Neural cell (in vitro differentiated cells): ENCODE measurements around the gene YAF2. TPM values are rescaled to one million over a fixed set of nuclear protein-coding genes. Genes with fewer than 3 reads are reported as not detected.
"Not testable (repeated sequence)": the region's sequence is repeated elsewhere in the genome, so short reads cannot be mapped to it uniquely, and the experiment has no call there.

Experiments used
- H2AFZ ChIP-seq: fragments of 200-600, 300-800 bp; sonication (generic), shearing (Covaris generic); 2 replicates; pipeline ENCODE4 v1.6.0; 2014; ENCODE audit warnings: low read depth, mild to moderate bottlenecking, antibody characterized with exemption, low read length, moderate library complexity
- H3F3A ChIP-seq: fragments of 200-600 bp; shearing (Covaris generic); 2 replicates; pipeline ENCODE4 v1.6.1; 2016; ENCODE audit warnings: mild to moderate bottlenecking, moderate library complexity, mixed read lengths, antibody characterized with exemption, low read length; ENCODE audit not compliant: insufficient read depth, poor library complexity, severe bottlenecking
- H3K27ac ChIP-seq: fragments of 200-600, 300-800 bp; sonication (generic), shearing (Covaris generic); 2 replicates; pipeline ENCODE4 v1.5.1; 2014; ENCODE audit warnings: mild to moderate bottlenecking, low read length, moderate library complexity
- H3K27me3 ChIP-seq: fragments of 300-800, 200-600 bp; sonication (generic), shearing (Covaris generic); 2 replicates; pipeline ENCODE4 v1.6.0; 2014; ENCODE audit warnings: mild to moderate bottlenecking, low read depth, low read length, moderate library complexity; ENCODE audit not compliant: insufficient read depth
- H3K36me3 ChIP-seq: fragments of 300-800, 200-600 bp; sonication (generic), shearing (Covaris generic); 2 replicates; pipeline ENCODE4 v1.5.1; 2014; ENCODE audit warnings: mild to moderate bottlenecking, antibody characterized with exemption, low read length, moderate library complexity; ENCODE audit not compliant: insufficient read depth
- H3K4me2 ChIP-seq: fragments of 300-800, 200-600 bp; sonication (generic), shearing (Covaris generic); 2 replicates; pipeline ENCODE4 v1.6.0; 2014; ENCODE audit warnings: mild to moderate bottlenecking, low read length
- H3K4me3 ChIP-seq: fragments of 300-800, 200-600 bp; sonication (generic), shearing (Covaris generic); 2 replicates; pipeline ENCODE4 v1.5.1; 2014; ENCODE audit warnings: mild to moderate bottlenecking, low read length, moderate library complexity
- H3K79me2 ChIP-seq: fragments of 200-600 bp; shearing (Covaris generic); replicated peaks from 2 replicates; pipeline ENCODE4 v1.6.0; 2014; ENCODE audit warnings: mild to moderate bottlenecking, low read length, moderate library complexity; ENCODE audit not compliant: insufficient read depth
- H3K9ac ChIP-seq: fragments of 300-800, 200-600 bp; sonication (generic), shearing (Covaris generic); 2 replicates; pipeline ENCODE4 v1.6.1; 2016; ENCODE audit warnings: mild to moderate bottlenecking, low read length, mixed read lengths
- H3K9me2 ChIP-seq: fragments of 200-600 bp; shearing (Covaris generic); 2 replicates; pipeline ENCODE4 v1.6.1; 2016; ENCODE audit warnings: mild to moderate bottlenecking, low read length, mixed read lengths; ENCODE audit not compliant: insufficient read depth
- H3K9me3 ChIP-seq: fragments of 200-600, 300-800 bp; sonication (generic), shearing (Covaris generic); 2 replicates; pipeline ENCODE4 v1.6.1; 2016; ENCODE audit warnings: mild to moderate bottlenecking, mixed run types, low read length, moderate library complexity, mixed read lengths
- H4K20me1 ChIP-seq: fragments of 200-600 bp; shearing (Covaris generic); 2 replicates; pipeline ENCODE4 v1.6.1; 2016; ENCODE audit warnings: mild to moderate bottlenecking, mixed run types; ENCODE audit not compliant: insufficient read depth
- EP300 ChIP-seq: fragments of 450-650 bp; conservative IDR thresholded peaks from 2 replicates; pipeline ENCODE4 v1.6.1; 2014; ENCODE audit warnings: antibody characterized with exemption, mild to moderate bottlenecking, moderate library complexity; ENCODE audit not compliant: poor library complexity, severe bottlenecking
- EZH2 ChIP-seq: fragments of 200-600, 300-800 bp; shearing (Covaris generic), sonication (generic); IDR thresholded peaks from 2 replicates; pipeline ENCODE4 v1.6.1; 2014; ENCODE audit warnings: antibody characterized with exemption, low read length, borderline replicate concordance, mild to moderate bottlenecking; ENCODE audit not compliant: insufficient read depth, poor library complexity, severe bottlenecking
- MXI1 ChIP-seq: fragments of 450-650 bp; conservative IDR thresholded peaks from 2 replicates; pipeline ENCODE4 v1.6.1; 2014; ENCODE audit warnings: antibody characterized with exemption, mild to moderate bottlenecking; ENCODE audit not compliant: poor library complexity, severe bottlenecking
- POLR2AphosphoS5 ChIP-seq: IDR thresholded peaks from 2 replicates; pipeline ENCODE4 v1.6.1; 2012
- RAD21 ChIP-seq: fragments of 450-650 bp; conservative IDR thresholded peaks from 2 replicates; pipeline ENCODE4 v1.6.1; 2014; ENCODE audit warnings: antibody characterized with exemption, mild to moderate bottlenecking, moderate library complexity
- SMC3 ChIP-seq: fragments of 450-650 bp; conservative IDR thresholded peaks from 2 replicates; pipeline ENCODE4 v1.6.1; 2014; ENCODE audit warnings: antibody characterized with exemption, mild to moderate bottlenecking, moderate library complexity; ENCODE audit not compliant: poor library complexity
- TAF1 ChIP-seq: IDR thresholded peaks from 2 replicates; pipeline ENCODE4 v1.6.1; 2012; ENCODE audit warnings: low read depth
- polyA plus RNA-seq: library from polyadenylated mRNA; depleted of rRNA; stranded (reverse); fragments of >200 nt; gene quantifications from 2 replicates; pipeline ENCODE4 v1.2.3, GENCODE V29; 2014
- TF ChIP-seq, protein P1 (sequence below): fragments of 450-650 bp; IDR thresholded peaks from 2 replicates; pipeline ENCODE4 v1.5.1; 2014; ENCODE audit warnings: antibody characterized with exemption, mild to moderate bottlenecking, moderate library complexity; ENCODE audit not compliant: poor library complexity, severe bottlenecking
- TF ChIP-seq, protein P2 (sequence below): IDR thresholded peaks from 2 replicates; pipeline ENCODE4 v1.6.1; 2012; ENCODE audit warnings: borderline replicate concordance

Gene YAF2
- polyA plus RNA-seq, 1 donor from 2014 or later = 44.1 TPM

DNA sequence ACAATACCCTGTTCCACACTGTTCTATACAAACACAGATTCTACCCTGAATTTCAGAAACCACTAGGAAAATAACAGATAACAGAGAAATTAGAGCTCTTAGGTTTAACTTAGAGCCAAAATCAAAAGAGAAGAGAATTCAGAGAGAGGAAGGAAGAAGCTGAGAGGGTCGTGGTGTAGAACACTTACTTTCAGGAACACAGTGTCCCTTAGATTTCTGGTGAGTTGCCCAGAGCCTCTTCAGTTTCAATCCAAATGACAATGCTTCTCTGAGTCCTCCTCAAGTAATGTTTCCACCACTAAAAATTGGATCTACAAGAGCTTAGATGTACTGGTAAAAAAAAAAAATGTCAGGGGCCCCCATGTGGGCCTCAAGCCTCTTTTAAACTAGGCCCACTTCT lies 2.6 kb downstream of the YAF2 start:
- Histone ChIP-seq H3K27ac (no peak overlapping the region), H3K4me3 (peak overlapping the region; percentile 94), H3K9ac (no peak overlapping the region), H3K9me3 (no peaks in the 10 kb centered on the region), H3K9me2 (no peaks in the 10 kb centered on the region), H4K20me1 (no peaks in the 10 kb centered on the region), H2AFZ (no peak overlapping the region), H3K36me3 (no peaks in the 10 kb centered on the region), H3K4me2 (peak overlapping the region; percentile 93), H3K27me3 (no peaks in the 10 kb centered on the region), H3K79me2 (peaks cover 67% of the 10 kb centered on the region), H3F3A (no peaks in the 10 kb centered on the region)
- TF ChIP-seq MXI1 (no peak), RAD21 (no peak), EP300 (no peak), POLR2AphosphoS5 (no peak), TAF1 (no peak), EZH2 (no peak), SMC3 (no peak)
- TF ChIP-seq, protein P1, sequence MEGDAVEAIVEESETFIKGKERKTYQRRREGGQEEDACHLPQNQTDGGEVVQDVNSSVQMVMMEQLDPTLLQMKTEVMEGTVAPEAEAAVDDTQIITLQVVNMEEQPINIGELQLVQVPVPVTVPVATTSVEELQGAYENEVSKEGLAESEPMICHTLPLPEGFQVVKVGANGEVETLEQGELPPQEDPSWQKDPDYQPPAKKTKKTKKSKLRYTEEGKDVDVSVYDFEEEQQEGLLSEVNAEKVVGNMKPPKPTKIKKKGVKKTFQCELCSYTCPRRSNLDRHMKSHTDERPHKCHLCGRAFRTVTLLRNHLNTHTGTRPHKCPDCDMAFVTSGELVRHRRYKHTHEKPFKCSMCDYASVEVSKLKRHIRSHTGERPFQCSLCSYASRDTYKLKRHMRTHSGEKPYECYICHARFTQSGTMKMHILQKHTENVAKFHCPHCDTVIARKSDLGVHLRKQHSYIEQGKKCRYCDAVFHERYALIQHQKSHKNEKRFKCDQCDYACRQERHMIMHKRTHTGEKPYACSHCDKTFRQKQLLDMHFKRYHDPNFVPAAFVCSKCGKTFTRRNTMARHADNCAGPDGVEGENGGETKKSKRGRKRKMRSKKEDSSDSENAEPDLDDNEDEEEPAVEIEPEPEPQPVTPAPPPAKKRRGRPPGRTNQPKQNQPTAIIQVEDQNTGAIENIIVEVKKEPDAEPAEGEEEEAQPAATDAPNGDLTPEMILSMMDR = no peak
- TF ChIP-seq, protein P2, sequence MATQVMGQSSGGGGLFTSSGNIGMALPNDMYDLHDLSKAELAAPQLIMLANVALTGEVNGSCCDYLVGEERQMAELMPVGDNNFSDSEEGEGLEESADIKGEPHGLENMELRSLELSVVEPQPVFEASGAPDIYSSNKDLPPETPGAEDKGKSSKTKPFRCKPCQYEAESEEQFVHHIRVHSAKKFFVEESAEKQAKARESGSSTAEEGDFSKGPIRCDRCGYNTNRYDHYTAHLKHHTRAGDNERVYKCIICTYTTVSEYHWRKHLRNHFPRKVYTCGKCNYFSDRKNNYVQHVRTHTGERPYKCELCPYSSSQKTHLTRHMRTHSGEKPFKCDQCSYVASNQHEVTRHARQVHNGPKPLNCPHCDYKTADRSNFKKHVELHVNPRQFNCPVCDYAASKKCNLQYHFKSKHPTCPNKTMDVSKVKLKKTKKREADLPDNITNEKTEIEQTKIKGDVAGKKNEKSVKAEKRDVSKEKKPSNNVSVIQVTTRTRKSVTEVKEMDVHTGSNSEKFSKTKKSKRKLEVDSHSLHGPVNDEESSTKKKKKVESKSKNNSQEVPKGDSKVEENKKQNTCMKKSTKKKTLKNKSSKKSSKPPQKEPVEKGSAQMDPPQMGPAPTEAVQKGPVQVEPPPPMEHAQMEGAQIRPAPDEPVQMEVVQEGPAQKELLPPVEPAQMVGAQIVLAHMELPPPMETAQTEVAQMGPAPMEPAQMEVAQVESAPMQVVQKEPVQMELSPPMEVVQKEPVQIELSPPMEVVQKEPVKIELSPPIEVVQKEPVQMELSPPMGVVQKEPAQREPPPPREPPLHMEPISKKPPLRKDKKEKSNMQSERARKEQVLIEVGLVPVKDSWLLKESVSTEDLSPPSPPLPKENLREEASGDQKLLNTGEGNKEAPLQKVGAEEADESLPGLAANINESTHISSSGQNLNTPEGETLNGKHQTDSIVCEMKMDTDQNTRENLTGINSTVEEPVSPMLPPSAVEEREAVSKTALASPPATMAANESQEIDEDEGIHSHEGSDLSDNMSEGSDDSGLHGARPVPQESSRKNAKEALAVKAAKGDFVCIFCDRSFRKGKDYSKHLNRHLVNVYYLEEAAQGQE = no peak

DNA sequence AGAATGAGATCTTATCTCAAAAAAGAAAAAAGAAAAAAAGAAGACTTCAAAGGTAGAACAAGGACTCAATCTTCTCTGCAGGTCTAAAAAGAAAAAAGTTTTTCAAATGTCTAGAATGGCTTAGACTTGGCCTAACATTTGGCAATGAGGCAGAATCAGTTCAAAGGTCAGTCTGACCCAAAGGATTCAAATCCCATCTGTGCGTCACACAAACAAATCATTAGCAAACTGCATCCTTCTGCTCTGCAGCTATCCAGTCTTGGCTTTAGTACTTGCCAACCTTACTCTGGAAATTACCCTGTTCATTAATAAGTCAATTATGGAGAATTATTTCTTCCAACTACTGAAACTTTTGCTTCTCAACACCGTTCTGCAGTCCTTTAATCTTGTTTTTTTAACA lies 3.1 kb downstream of the YAF2 start:
- no peak overlapping the region for H3K27ac ChIP-seq
- H3K9me3 ChIP-seq = no peaks in the 10 kb centered on the region
- H3K79me2 ChIP-seq = peaks cover 71% of the 10 kb centered on the region
- peak overlapping the region; percentile 94 for H3K4me3 ChIP-seq
- no peaks in the 10 kb centered on the region for H3K9me2 ChIP-seq
- no peak for TF ChIP-seq EZH2
- TF ChIP-seq SMC3 = no peak
- TF ChIP-seq, protein P1 = no peak
- TF ChIP-seq MXI1 = no peak
- no peak for TF ChIP-seq RAD21
- TF ChIP-seq TAF1 = no peak
- TF ChIP-seq POLR2AphosphoS5 = no peak
- no peak for TF ChIP-seq EP300
- TF ChIP-seq, protein P2 = no peak
- H3K4me2 ChIP-seq = peak overlapping the region; percentile 93
- H4K20me1 ChIP-seq = no peaks in the 10 kb centered on the region
- H3K9ac ChIP-seq = no peak overlapping the region
- no peaks in the 10 kb centered on the region for H3K27me3 ChIP-seq
- no peaks in the 10 kb centered on the region for H3F3A ChIP-seq
- H3K36me3 ChIP-seq = no peaks in the 10 kb centered on the region
- H2AFZ ChIP-seq = no peak overlapping the region

DNA sequence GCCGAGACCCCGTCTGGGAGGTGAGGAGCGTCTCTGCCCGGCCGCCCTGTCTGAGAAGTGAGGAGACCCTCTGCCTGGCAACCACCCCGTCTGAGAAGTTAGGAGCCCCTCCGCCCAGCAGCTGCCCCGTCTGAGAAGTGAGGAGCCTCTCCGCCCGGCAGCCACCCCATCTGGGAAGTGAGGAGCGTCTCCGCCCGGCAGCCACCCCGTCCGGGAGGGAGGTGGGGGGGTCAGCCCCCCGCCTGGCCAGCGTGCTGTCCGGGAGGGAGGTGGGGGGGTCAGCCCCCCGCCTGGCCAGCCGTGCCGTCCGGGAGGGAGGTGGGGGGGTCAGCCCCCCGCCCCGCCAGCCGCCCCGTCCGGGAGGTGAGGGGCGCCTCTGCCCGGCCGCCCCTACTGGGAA lies 10.5 kb downstream of the YAF2 start:
- H3K27ac ChIP-seq, H3K9ac ChIP-seq, H3F3A ChIP-seq, H3K4me2 ChIP-seq, H3K4me3 ChIP-seq, H3K27me3 ChIP-seq, H3K9me2 ChIP-seq, H4K20me1 ChIP-seq, H3K9me3 ChIP-seq, H2AFZ ChIP-seq, H3K36me3 ChIP-seq: not testable (repeated sequence)
- peaks cover 38% of the 10 kb centered on the region for H3K79me2 ChIP-seq
